Activated naive CD4-positive, alpha-beta T cell treated with anti-CD3 and anti-CD28 coated beads for 36 hours (primary cell): ENCODE results near the gene IKZF3. TPM values are rescaled to one million over a fixed set of nuclear protein-coding genes. Genes with fewer than 3 reads are reported as not detected.
"Not testable (repeated sequence)": the region's sequence is repeated elsewhere in the genome, so short reads cannot be mapped to it uniquely, and the experiment has no call there.

ENCODE experiments used
- CTCF ChIA-PET: fragments of 350-600 bp; sonication (Branson Sonifier 250); formaldehyde crosslinking; loops from one replicate; lab custom pipeline; 2021; ENCODE audit warnings: antibody characterized with exemption; lab: Charles Lee
- DNase-seq: peaks from one replicate; pipeline ENCODE4 v3.0.0-alpha.2; 2020
- H3K27ac Mint-ChIP-seq: one replicate; pipeline ENCODE4 v1.8.0; 2021; ENCODE audit warnings: mild to moderate bottlenecking, mixed read lengths
- H3K27me3 Mint-ChIP-seq: one replicate; pipeline ENCODE4 v1.8.0; 2021; ENCODE audit warnings: low read depth, mixed read lengths
- H3K36me3 Mint-ChIP-seq: one replicate; pipeline ENCODE4 v1.8.0; 2021; ENCODE audit warnings: low read depth, mixed read lengths
- H3K4me1 Mint-ChIP-seq: one replicate; pipeline ENCODE4 v1.8.0; 2021; ENCODE audit warnings: low read depth, mixed read lengths
- H3K4me3 Mint-ChIP-seq: one replicate; pipeline ENCODE4 v1.8.0; 2021; ENCODE audit warnings: mild to moderate bottlenecking, moderate library complexity, mixed read lengths
- H3K9me3 Mint-ChIP-seq: one replicate; pipeline ENCODE4 v1.8.0; 2021; ENCODE audit warnings: mixed read lengths
- intact Hi-C: fragments of 100-400 bp; cut with micrococcal nuclease; formaldehyde crosslinking; loops from one replicate; pipeline ENCODE4 v1.15.1; 2023
- total RNA-seq, 2 experiments: library from RNA; stranded (reverse); gene quantifications; one replicate each; pipeline ENCODE4 v1.2.3, GENCODE V29; 2021

The IKZF3 gene
- total RNA-seq, 2 experiments from 2014 or later = 34.2 to 36.1 TPM

GRCh38 chr17:39854909-39855308, 9.2 kb downstream of the IKZF3 start:
- intact Hi-C loops = no loop called here
- CTCF ChIA-PET = no interaction called here
- H3K4me3 Mint-ChIP-seq = no peak overlapping the region
- H3K36me3 Mint-ChIP-seq = peaks cover 6% of the 10 kb centered on the region
- H3K9me3 Mint-ChIP-seq = no peaks in the 10 kb centered on the region
- peaks cover 44% of the 10 kb centered on the region for H3K4me1 Mint-ChIP-seq
- no peak for DNase-seq
- no peak overlapping the region for H3K27ac Mint-ChIP-seq
- no peaks in the 10 kb centered on the region for H3K27me3 Mint-ChIP-seq

- no peaks in the 10 kb centered on the region for H3K27me3 Mint-ChIP-seq
- intact Hi-C loops = no loop called here
- peak overlapping the region; percentile 2 for H3K27ac Mint-ChIP-seq
- peaks cover 49% of the 10 kb centered on the region for H3K4me1 Mint-ChIP-seq
- H3K9me3 Mint-ChIP-seq = no peaks in the 10 kb centered on the region
- no peak for DNase-seq
- CTCF ChIA-PET = interaction anchor here (1.7 kb wide), 1 partner anchor 9 kb away, joined by 6 read pairs; no protein-coding TSS in a partner anchor
- no peak overlapping the region for H3K4me3 Mint-ChIP-seq
- H3K36me3 Mint-ChIP-seq = peaks cover 6% of the 10 kb centered on the region
Measured at GRCh38 chr17:39852239-39852638, 11.9 kb downstream of the IKZF3 start.

- H3K27ac Mint-ChIP-seq, H3K27me3 Mint-ChIP-seq, H3K4me3 Mint-ChIP-seq, DNase-seq, H3K9me3 Mint-ChIP-seq, CTCF ChIA-PET, intact Hi-C loops, H3K36me3 Mint-ChIP-seq: not testable (repeated sequence)
- H3K4me1 Mint-ChIP-seq = peaks cover 58% of the 10 kb centered on the region
Measured at GRCh38 chr17:39850186-39850585, 13.9 kb downstream of the IKZF3 start.

GRCh38 chr17:39848600-39848999, 15.5 kb downstream of the IKZF3 start:
- Mint-ChIP-seq H3K4me3 (no peak overlapping the region), H3K27me3 (no peaks in the 10 kb centered on the region), H3K36me3 (peaks cover 7% of the 10 kb centered on the region), H3K9me3 (no peaks in the 10 kb centered on the region), H3K4me1 (peaks cover 63% of the 10 kb centered on the region), H3K27ac (peak overlapping the region; percentile 66)
- no peak for DNase-seq
- intact Hi-C loops = loop anchor here (1.0 kb wide), 1 partner anchor 9 kb away; no protein-coding TSS in a partner anchor
- CTCF ChIA-PET = interaction anchor here (0.6 kb wide), 1 partner anchor 51 kb away, joined by 3 read pairs; no protein-coding TSS in a partner anchor

GRCh38 chr17:39846205-39846604, 17.9 kb downstream of the IKZF3 start:
- no peak overlapping the region for H3K27ac Mint-ChIP-seq
- no peaks in the 10 kb centered on the region for H3K27me3 Mint-ChIP-seq
- H3K4me3 Mint-ChIP-seq = no peak overlapping the region
- CTCF ChIA-PET = interaction anchor here (0.7 to 1.0 kb wide), 5 partner anchors 27 to 248 kb away, joined by 3 to 6 read pairs (median 3); no protein-coding TSS in a partner anchor
- intact Hi-C loops = no loop called here
- no peak for DNase-seq
- no peaks in the 10 kb centered on the region for H3K9me3 Mint-ChIP-seq
- H3K4me1 Mint-ChIP-seq = peaks cover 67% of the 10 kb centered on the region
- H3K36me3 Mint-ChIP-seq = peaks cover 13% of the 10 kb centered on the region

- intact Hi-C loops = no loop called here
- peak overlapping the region; percentile 15 for H3K27ac Mint-ChIP-seq
- H3K27me3 Mint-ChIP-seq = no peaks in the 10 kb centered on the region
- CTCF ChIA-PET = interaction anchor here (0.6 to 1.0 kb wide), 5 partner anchors 19 to 222 kb away, joined by 3 to 5 read pairs (median 3); no protein-coding TSS in a partner anchor
- H3K4me1 Mint-ChIP-seq = peaks cover 69% of the 10 kb centered on the region
- no peak for DNase-seq
- no peak overlapping the region for H3K4me3 Mint-ChIP-seq
- H3K9me3 Mint-ChIP-seq = no peaks in the 10 kb centered on the region
- H3K36me3 Mint-ChIP-seq = peaks cover 18% of the 10 kb centered on the region
Measured at GRCh38 chr17:39845052-39845846, 18.9 kb downstream of the IKZF3 start.

GRCh38 chr17:39841134-39841683, 22.9 kb downstream of the IKZF3 start:
- DNase-seq = no peak
- CTCF ChIA-PET = no interaction called here
- no peak overlapping the region for H3K27ac Mint-ChIP-seq
- peaks cover 39% of the 10 kb centered on the region for H3K36me3 Mint-ChIP-seq
- H3K4me3 Mint-ChIP-seq = no peak overlapping the region
- peaks cover 15% of the 10 kb centered on the region for H3K9me3 Mint-ChIP-seq
- no peaks in the 10 kb centered on the region for H3K27me3 Mint-ChIP-seq
- H3K4me1 Mint-ChIP-seq = peaks cover 40% of the 10 kb centered on the region
- intact Hi-C loops = no loop called here

GRCh38 chr17:39838784-39839183, 25.3 kb downstream of the IKZF3 start:
- no peaks in the 10 kb centered on the region for H3K27me3 Mint-ChIP-seq
- H3K4me1 Mint-ChIP-seq = peaks cover 32% of the 10 kb centered on the region
- intact Hi-C loops = no loop called here
- peaks cover 19% of the 10 kb centered on the region for H3K9me3 Mint-ChIP-seq
- CTCF ChIA-PET = no interaction called here
- no peak overlapping the region for H3K4me3 Mint-ChIP-seq
- no peak overlapping the region for H3K27ac Mint-ChIP-seq
- H3K36me3 Mint-ChIP-seq = peaks cover 49% of the 10 kb centered on the region
- no peak for DNase-seq

GRCh38 chr17:39838057-39838456, 26.1 kb downstream of the IKZF3 start:
- H3K36me3 Mint-ChIP-seq = peaks cover 49% of the 10 kb centered on the region
- peaks cover 28% of the 10 kb centered on the region for H3K4me1 Mint-ChIP-seq
- intact Hi-C loops = no loop called here

GRCh38 chr17:39836117-39836516, 28.0 kb downstream of the IKZF3 start:
- intact Hi-C loops = no loop called here
- H3K27me3 Mint-ChIP-seq = no peaks in the 10 kb centered on the region
- CTCF ChIA-PET = interaction anchor here (0.8 kb wide), 1 partner anchor 182 kb away, joined by 4 read pairs; no protein-coding TSS in a partner anchor
- H3K36me3 Mint-ChIP-seq = peaks cover 44% of the 10 kb centered on the region
- peaks cover 19% of the 10 kb centered on the region for H3K9me3 Mint-ChIP-seq
- no peak overlapping the region for H3K27ac Mint-ChIP-seq
- no peak for DNase-seq
- peaks cover 20% of the 10 kb centered on the region for H3K4me1 Mint-ChIP-seq
- no peak overlapping the region for H3K4me3 Mint-ChIP-seq

More at GRCh38 chr17:39838057-39838456, 26.1 kb downstream of the IKZF3 start:
- DNase-seq = no peak
- H3K27ac Mint-ChIP-seq = no peak overlapping the region
- H3K9me3 Mint-ChIP-seq = peaks cover 19% of the 10 kb centered on the region
- H3K4me3 Mint-ChIP-seq = no peak overlapping the region
- CTCF ChIA-PET = no interaction called here
- H3K27me3 Mint-ChIP-seq = no peaks in the 10 kb centered on the region

GRCh38 chr17:39835038-39835786, 28.9 kb downstream of the IKZF3 start:
- peaks cover 19% of the 10 kb centered on the region for H3K4me1 Mint-ChIP-seq
- intact Hi-C loops = no loop called here

GRCh38 chr17:39834017-39834416, 30.1 kb downstream of the IKZF3 start:
- H3K36me3 Mint-ChIP-seq = peaks cover 35% of the 10 kb centered on the region
- CTCF ChIA-PET = interaction anchor here (1.1 to 1.9 kb wide), 4 partner anchors 8 to 57 kb away, joined by 3 to 6 read pairs (median 4); no protein-coding TSS in a partner anchor
- peaks cover 19% of the 10 kb centered on the region for H3K4me1 Mint-ChIP-seq
- DNase-seq = no peak
- no peak overlapping the region for H3K4me3 Mint-ChIP-seq
- H3K9me3 Mint-ChIP-seq = peaks cover 14% of the 10 kb centered on the region
- H3K27me3 Mint-ChIP-seq = no peaks in the 10 kb centered on the region
- intact Hi-C loops = no loop called here
- peak overlapping the region; percentile 3 for H3K27ac Mint-ChIP-seq

More at GRCh38 chr17:39835038-39835786, 28.9 kb downstream of the IKZF3 start:
- Mint-ChIP-seq H3K27ac (no peak overlapping the region), H3K9me3 (peaks cover 19% of the 10 kb centered on the region), H3K36me3 (peaks cover 40% of the 10 kb centered on the region), H3K27me3 (no peaks in the 10 kb centered on the region), H3K4me3 (no peak overlapping the region)
- CTCF ChIA-PET = interaction anchor here (0.8 to 1.9 kb wide), 7 partner anchors 9 to 214 kb away, joined by 3 to 6 read pairs (median 4); no protein-coding TSS in a partner anchor
- DNase-seq = no peak
